ENCODE measurements around the gene PSMA3. TPM values are rescaled to one million over a fixed set of nuclear protein-coding genes. Genes with fewer than 3 reads are reported as not detected.

The PSMA3 gene
- total RNA-seq, 4 donors from 2014 or later: 55.1 to 70.8 (median 64.4) TPM

DNA sequence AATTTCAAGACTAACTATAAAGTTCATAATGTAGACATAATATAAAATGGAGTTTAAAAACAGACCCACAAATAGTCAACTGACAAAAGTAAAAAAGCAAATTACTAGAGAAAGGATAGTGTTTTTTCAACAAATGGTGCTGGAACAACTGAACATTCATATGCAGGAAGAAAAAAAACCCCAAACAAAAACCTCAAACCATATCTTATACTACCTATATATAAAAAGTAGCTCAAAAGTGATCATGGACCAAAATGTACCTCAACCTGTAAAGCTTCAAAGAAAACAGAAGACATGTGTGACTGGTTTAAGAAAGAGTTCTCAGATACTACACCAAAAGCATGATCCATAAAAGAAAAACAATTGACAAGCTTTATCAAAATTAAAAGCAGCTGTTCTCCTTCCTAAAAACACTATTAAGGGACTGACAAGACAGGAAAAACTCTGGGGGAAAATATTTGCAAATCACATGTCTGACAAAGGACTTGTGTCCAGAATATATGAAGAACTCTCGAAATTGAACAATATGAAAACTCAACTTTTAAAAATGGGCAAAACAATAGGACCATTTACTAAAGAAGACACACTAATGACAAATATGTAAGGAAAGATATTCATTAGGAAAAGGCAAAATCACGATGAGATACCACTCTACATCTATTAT is 31.0 kb downstream of the PSMA3 start:
- no peak for DNase-seq (ENCODE audit: low spot score in 2 of 2)

DNA sequence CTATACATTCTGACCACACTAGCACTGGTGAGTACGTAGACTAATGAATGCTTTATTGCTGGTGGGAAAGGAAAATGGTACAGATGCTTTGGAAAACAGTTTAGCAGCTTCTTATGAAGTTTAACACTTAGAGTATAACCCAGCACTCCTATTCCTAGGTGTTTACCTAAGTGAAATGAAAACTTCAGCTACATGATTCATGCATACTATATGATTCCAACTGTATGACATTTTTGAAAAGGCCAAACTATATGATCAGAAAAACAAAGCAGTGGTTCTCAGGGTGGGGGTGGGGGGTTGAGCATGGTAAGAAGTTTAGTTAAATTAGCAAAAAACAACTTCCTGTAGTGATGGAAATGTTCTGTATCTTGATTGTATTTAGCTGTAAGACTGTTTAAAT is 31.6 kb downstream of the PSMA3 start:
- WGBS, 2 donors: 85 to 95% methylated on average over 1 of the region's 1 CpG
- no peak overlapping the region for H3K4me3 ChIP-seq (ENCODE audit: low read depth, poor library complexity, severe bottlenecking)
- DNase-seq (ENCODE audit: low spot score in 2 of 2): no peak
- intact Hi-C loops (cut with DNase I; ENCODE audit: low total_unique reads): no loop called here
- TF ChIP-seq, protein P1, sequence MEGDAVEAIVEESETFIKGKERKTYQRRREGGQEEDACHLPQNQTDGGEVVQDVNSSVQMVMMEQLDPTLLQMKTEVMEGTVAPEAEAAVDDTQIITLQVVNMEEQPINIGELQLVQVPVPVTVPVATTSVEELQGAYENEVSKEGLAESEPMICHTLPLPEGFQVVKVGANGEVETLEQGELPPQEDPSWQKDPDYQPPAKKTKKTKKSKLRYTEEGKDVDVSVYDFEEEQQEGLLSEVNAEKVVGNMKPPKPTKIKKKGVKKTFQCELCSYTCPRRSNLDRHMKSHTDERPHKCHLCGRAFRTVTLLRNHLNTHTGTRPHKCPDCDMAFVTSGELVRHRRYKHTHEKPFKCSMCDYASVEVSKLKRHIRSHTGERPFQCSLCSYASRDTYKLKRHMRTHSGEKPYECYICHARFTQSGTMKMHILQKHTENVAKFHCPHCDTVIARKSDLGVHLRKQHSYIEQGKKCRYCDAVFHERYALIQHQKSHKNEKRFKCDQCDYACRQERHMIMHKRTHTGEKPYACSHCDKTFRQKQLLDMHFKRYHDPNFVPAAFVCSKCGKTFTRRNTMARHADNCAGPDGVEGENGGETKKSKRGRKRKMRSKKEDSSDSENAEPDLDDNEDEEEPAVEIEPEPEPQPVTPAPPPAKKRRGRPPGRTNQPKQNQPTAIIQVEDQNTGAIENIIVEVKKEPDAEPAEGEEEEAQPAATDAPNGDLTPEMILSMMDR (IDR thresholded peaks at IDR 0.05): no peak
- TF ChIP-seq POLR2A (IDR thresholded peaks at IDR 0.05): no peak

More for the DNA sequence above, 31.0 kb downstream of the PSMA3 start:
- WGBS, 2 donors: 67 to 76% methylated on average over 2 of the region's 2 CpGs
- H3K4me3 ChIP-seq (ENCODE audit: low read depth, poor library complexity, severe bottlenecking): no peak overlapping the region
- intact Hi-C loops (cut with DNase I; ENCODE audit: low total_unique reads): no loop called here
- no peak for TF ChIP-seq POLR2A (IDR thresholded peaks at IDR 0.05)
- TF ChIP-seq, protein P1 (IDR thresholded peaks at IDR 0.05): no peak

DNA sequence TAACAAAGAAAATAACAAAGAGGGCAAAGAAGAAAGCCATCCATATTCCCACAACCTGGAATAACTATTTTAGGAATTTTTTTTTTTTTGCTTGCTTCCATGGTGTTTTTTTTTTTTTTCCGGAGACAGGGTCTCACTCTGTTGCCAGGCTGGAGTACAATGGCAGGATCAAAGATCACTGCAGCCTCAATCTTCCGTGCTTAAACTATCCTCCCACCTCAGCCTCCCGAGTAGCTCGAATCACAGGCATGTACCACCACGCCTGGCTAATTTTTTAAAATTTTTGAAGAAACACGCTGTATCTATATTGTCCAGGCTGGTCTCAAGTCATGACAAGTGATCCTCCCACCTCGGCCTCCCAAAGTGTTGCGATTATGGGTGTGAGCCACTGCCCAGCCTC is 33.5 kb downstream of the PSMA3 start:
- TF ChIP-seq, protein P1 (IDR thresholded peaks at IDR 0.05): no peak
- no peak for TF ChIP-seq POLR2A (IDR thresholded peaks at IDR 0.05)
- WGBS, 2 donors: 94 to 96% methylated on average over 8 of the region's 8 CpGs
- no peak overlapping the region for H3K4me3 ChIP-seq (ENCODE audit: low read depth, poor library complexity, severe bottlenecking)
- no peak for DNase-seq (ENCODE audit: low spot score in 2 of 2)
- intact Hi-C loops (cut with DNase I; ENCODE audit: low total_unique reads): no loop called here

DNA sequence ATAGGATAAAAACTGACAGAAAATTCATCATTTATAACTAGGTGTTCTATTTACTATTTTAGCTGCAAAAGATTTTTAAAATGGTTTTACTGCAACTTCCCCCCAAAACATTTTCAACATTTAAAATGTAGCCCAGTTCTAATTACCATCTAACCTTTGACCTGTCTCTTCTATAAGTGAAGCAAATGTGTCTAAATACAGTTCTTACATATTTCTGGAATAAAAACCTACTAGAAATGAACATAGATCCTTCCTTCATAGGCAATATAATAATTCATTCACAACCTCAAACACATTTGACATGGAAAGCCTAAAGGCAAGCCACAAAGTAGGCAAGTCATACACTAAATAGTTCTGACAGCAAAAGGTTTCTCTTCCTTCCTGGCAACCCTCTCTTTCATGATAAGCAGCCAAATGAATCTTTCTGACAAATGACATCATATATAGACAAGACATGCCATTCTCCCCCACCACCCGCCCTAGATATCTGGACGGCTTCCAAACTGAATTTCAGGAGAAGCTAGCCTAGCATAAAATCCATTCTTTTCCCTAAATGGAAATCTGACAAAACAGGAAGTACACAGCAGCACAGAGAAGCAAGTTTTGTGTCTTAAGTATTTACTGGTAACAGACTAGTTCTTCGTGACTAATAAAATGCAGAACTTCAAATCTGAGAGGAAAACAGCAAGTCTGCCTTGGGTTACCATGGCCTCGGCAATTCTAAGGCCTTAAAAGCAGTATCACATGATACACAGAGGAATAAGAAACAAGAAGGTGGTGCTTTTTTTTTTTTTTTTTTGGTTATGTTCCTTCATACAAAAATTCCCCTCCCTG is 36.5 kb downstream of the PSMA3 start:
- 3 to 10% methylated on average over 4 of the region's 4 CpGs for WGBS, 2 donors
- TF ChIP-seq, protein P1 (IDR thresholded peaks at IDR 0.05): no peak
- no peak for TF ChIP-seq POLR2A (IDR thresholded peaks at IDR 0.05)
- DNase-seq (ENCODE audit: low spot score in 2 of 2): peak in 1 of 2 donors; percentile 60
- intact Hi-C loops (cut with DNase I; ENCODE audit: low total_unique reads): no loop called here
- no peak overlapping the region for H3K4me3 ChIP-seq (ENCODE audit: low read depth, poor library complexity, severe bottlenecking)

DNA sequence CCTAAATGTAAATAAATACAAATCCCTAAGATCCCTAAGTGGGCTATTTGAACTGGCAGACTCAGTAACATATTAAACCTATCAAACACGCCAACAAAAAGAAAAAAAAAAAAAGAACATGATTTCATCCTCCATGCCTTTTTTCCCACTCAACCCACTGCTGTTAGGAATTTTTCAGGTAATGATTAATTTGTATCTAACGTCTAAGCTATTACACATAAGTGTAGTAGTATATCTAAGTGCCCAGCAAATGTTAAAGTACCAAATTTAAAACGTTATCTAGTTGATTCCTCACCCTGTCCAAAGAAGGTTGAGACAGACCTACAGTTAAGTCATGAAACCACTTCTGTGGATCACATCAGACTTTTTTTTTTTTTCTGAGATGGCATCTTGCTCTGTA is 37.3 kb downstream of the PSMA3 start:
- WGBS, 2 donors: 59 to 66% methylated on average over 3 of the region's 3 CpGs
- intact Hi-C loops (cut with DNase I; ENCODE audit: low total_unique reads): no loop called here

More for the DNA sequence above, 37.3 kb downstream of the PSMA3 start:
- TF ChIP-seq, protein P1 (IDR thresholded peaks at IDR 0.05): no peak
- TF ChIP-seq POLR2A (IDR thresholded peaks at IDR 0.05): no peak
- no peak for DNase-seq (ENCODE audit: low spot score in 2 of 2)
- H3K4me3 ChIP-seq (ENCODE audit: low read depth, poor library complexity, severe bottlenecking): no peak overlapping the region
